GM19328 (cell line): ENCODE results near the gene GOLGA1.
"Not testable (repeated sequence)": the region's sequence is repeated elsewhere in the genome, so short reads cannot be mapped to it uniquely, and the experiment has no call there.

Experiments used
- ATAC-seq: cut with Tn5 transposase; IDR thresholded peaks from one replicate; pipeline ENCODE4 v1.9.1; 2021; ENCODE audit warnings: mild to moderate bottlenecking, moderate library complexity; ENCODE audit not compliant: unreplicated experiment

The GOLGA1 gene

DNA sequence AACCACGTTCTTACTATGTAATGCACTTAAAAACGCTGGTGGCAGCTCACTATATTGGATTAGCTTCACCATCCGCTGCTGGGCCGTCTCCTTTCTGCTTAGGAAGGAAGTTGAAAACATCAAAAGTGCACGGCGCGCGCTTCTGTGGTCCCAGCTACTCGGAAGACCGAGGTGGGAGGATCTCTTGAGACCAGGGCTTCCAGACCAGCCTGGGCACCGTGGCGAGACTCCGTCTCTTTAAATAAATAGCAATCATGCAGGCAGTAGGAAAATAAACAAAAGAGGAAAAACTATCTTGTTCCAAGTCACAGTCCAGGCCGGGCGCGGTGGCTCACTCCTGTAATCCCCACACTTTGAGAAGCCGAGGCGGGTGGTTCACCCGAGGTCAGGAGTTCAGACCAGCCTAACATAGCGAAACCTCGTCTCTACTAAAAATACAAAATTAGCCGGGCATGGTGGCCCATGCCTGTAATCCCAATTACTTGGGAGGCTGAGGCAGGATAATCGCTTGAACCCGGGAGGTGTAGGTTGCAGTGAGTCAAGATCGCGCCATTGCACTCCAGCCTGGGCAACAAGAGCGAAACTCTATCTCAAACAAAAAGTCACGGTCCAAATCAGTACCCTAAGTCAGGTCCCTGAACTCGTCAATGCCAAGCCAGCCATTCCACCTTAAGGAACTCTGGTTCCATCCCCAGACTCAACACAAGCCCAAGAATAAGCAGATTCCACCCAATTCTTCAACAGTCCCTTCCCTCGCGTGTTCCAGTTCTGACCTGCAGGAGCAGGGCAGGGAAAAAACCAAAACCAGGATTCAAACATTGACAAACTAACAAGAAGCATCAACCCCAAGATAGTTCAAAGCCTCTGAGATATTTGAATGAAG lies 1.0 kb upstream of the GOLGA1 start:
- ATAC-seq: peak; percentile 20

DNA sequence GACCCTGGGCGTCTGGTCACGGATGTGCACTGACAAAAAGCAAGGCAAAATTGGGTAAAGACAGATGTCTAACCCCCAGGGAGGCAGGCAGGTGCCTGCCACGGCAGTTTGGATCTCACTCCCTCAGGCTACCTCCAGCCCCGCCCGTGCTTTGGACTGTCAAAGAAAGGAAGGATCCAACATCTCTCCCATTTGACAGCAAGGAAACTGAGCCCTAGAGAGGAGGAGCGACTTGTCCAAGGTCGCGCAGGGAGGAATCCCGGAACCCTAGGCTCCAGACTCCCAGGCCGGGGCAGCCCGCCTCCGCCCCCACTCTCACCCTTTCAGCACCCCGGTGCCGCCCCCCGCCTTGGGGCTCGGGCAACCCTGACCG lies 376 bp downstream of the GOLGA1 start:
- ATAC-seq: peak; percentile 34

DNA sequence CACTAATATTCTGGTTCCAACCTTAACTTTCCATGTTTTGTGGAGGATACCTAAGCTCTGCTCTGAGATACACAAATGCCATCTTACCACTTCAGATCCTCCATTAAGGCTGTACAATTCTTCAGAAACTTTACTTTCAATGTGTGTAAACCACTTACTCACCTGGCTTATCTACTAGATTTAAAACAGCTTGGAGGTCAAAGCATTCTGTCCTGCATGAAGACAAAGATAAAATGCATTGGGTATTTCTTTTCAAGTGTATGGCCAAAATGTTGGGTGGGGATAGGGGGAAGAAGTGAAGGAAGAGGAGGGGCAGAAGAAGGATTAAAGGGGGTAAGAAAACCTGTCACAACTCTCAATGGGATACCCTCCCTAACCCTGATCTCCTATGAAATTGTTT lies 939 bp downstream of the GOLGA1 start:
- no peak for ATAC-seq

DNA sequence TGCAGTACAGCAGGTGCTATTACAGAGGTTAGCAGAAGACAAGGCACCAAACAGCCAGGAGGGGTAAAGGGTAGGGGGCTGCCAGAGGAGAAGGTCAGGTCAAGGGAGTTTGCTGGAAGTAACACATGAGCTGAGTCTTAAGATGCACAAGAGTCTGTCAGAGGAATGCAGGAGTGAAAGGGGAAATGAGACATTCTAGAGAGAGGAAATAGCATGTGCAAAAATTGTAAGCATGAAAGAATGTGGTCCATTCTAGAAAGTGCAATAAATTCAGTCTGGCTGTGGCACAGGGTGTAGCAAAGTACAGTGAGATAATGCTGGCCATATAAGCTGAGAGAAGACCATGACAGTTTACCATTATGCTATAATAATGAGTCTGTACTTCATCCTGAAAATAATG lies 6.6 kb downstream of the GOLGA1 start:
- ATAC-seq: no peak

DNA sequence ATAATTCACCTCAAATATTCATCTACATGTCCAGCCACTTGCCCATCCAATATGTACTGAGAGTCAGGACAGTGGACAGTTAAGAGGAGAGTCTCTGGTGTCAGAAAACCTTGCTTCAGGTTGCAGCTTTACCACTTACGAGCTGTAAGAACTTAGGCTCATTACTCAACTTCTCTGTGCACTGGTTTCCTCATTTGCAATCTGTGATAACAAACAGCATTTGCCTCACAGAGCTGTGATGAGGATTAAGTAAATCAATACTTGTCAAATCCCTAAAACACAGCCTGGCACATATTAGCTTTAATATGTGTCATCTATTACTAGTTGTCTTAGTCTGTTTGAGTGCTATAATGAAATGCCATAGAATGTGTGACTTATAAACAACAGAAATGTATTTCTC lies 8.6 kb downstream of the GOLGA1 start:
- no peak for ATAC-seq

DNA sequence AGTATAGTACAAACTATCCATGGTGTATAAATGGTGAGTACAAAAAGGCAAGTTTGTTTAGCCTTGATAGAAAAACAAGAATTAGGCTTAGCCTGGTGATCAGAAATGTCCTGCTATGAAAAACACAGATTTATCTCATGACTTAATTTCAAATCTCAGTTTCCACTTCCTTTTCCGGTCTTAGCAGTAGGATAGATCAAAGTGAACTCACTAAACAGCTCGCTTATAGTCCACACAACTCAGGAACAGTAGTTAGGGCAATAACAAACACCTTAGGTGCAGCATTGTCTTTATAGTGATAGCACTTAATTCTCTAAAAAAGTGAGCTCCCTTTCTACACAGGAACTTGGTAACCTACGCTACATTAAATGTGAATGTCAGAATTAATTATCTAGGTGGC lies 11.4 kb downstream of the GOLGA1 start:
- no peak for ATAC-seq

DNA sequence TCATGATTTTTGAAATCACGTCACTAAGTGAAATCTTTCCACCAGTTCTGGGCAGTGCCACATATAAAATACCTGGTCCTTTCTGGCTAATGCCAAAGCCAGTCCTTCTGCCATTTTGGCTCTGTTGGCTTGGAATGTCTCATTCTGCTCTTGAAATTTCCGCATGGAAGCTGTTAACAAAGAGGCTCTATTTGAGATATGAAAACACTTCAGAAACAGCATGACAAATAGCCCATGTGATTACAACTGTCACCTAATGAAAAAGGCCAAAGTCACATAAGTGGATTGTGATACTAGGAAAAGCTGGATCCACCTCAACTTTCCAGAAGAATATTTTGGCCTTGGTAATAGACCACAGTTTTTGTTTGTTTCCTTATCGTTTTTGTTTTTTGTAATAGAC lies 12.8 kb downstream of the GOLGA1 start:
- ATAC-seq: no peak

DNA sequence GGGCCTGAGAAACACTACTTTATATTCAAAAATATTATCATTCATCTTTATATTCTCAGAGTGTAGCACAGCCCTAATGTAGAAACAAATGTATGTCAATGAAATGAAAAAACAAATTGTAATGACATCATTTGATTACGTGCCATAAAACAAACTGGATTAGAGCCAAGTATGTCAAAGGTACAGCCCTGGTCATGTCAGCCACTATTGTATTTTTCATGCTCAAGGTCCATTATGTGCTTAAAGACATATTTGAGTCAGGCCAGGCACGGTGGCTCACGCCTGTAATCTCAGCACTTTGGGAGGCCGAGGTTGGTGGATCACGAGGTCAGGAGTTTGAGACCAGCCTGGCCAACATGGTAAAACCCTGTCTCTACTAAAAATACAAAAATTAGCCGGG lies 20.5 kb downstream of the GOLGA1 start:
- ATAC-seq: not testable (repeated sequence)

DNA sequence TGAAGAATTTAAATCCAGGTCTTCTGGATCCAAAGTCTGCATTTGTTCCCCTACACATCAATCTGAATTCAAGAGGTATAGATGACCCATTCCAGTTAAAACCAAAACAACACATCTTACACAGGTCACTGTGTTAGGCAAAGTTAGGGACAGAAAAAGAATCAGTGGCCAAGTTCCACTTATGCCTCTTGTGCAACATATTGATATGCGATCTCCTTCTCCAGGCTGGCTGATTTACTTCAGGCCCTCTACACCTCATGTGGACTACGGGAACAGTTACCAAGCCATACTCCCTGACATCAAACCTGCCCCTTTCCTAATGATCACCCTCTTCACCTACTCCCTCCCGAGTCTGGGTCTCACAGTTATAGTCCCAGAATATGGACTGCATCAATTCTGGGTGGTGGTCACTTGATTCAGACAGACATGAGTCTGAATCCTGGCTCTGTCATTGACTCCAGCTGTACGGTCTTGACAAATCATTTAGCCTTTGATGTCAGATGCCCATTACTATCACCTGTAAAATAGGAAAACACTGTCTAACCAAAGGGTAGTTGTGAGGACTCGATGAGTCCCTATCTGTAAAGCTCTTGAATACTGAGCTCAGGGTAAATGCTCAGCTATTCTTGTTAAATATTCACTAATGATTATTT lies 26.0 kb downstream of the GOLGA1 start:
- no peak for ATAC-seq

DNA sequence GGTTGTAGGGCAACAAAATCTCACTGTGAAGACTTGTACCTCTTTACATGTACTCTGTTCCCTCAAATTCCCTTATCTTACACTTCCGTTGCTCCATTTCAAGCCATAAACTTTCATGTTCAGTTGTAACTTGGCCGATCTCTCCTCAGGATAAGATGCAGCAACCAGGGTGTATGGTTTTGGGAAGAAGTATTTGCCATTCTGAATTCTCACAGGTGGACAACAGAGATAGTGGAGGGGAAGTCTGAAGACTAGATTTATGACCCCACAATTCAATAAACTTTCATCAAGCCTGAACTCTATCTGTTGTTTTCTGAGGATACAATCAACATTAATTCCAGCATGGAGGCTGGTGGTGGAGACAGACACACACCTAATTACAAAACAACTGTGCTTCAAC lies 27.5 kb downstream of the GOLGA1 start:
- ATAC-seq: no peak

DNA sequence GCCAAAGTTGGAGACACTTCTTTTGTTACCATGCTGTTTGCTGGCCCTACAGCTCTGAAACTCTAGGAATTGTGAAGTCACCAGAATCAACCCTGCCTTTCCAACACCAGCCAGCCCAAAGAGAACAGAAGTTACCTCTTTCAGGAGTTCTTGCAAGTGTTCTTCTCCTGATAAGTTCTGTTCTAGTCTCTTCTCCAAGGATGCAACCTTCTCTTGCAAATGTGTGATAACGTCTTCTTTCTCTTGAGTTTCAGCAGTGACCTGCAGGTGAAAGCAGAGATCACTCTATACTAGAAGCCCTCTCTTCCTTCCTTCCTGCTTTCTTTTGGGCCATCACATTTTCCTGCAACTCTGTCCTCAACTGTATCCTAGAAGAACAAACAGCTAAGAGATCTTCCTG lies 29.1 kb downstream of the GOLGA1 start:
- no peak for ATAC-seq

DNA sequence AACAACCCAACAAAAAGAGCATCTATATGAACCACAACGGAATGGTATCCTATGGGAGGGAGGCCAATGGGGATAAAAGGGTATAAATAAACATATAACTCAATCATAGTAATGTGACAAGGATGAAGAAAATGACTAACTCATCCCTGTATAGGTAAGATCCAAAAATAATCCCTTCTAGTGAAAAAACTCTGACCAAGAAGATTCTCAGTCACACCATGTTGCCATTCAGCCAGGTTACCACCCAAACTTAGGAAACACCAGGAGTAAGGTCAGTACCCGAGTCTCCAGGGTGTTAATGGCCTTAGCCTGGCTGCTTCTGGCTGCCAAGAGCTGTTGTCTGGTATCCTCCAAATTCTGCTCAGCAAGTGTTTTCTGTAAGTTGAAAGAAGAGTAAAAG lies 32.8 kb downstream of the GOLGA1 start:
- no peak for ATAC-seq

DNA sequence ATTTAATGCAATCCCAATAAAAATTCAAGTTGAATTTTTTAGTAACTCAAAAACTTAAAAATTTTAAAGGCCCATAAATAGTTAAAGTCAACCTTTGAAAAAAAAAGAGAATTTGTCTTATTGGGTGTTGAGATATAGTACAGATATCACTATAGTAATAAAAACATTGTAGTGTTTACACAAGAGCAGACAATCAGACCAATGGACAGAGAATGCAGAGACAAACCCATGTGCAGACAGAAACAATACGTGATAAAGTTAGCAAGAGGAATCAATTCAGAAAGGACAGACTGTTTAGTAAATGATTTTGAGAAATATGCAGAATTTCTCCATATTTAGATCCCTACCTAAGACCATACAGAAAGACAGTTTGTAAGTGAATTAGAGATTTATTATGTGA lies 33.9 kb downstream of the GOLGA1 start:
- ATAC-seq: no peak

DNA sequence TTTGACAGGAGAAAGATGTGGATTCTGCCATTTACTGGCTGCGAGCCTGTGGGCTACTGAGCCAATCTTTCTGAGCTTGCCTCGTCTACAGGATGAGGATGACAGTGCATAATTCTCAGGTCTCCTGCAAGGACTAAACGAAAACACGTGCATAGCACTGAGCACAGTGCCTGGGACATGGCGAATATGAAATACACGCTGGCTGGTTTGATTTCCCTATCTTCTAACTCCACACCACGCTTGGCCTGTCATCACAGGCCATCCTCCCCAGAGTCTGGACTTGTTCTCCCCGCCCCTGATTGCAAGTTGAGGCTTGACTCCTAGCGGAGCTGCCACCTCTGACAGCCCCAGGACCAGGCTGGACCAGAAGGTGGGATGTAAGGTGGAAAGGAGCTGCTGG lies 41.0 kb downstream of the GOLGA1 start:
- ATAC-seq: no peak

DNA sequence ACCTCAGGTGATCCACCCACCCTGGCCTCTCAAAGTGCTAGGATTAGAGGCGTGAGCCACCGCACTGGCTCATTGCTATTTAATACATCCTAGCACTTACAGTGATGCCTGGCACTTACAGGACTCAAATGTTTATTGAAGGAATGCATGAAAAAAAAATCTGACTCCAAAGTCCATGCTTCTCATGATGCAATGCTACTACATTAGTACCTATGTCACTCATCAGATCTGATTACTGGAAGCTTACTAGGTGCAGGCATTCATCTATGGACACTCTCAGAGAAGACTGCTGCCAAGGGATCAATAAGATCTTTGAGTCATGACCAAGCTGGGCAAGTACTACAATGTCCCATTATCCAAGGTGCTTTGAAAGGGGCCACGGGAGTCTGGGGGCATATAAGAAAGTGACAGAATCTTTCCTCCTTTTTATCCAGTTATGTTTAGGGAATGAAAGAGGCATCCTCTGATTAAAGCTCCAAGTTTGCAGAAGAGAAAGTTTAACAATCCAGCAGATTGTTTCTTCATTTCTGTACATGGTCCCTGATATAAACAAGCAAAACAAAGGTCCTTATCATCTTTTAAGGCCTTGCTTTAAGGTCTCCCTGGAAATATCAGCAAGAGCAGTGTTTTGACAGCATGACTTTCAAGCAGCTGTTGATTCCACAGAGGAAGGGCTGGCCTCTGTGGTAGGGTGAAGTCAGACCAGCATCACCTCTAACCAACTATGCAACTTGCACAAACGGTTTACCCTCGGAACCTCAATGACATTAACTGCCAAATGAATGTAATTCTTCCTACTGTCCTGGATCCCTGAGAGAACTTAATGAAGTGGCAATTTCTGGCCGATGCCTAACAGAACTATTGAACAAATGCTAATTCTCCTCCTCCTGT lies 43.1 kb downstream of the GOLGA1 start:
- no peak for ATAC-seq

DNA sequence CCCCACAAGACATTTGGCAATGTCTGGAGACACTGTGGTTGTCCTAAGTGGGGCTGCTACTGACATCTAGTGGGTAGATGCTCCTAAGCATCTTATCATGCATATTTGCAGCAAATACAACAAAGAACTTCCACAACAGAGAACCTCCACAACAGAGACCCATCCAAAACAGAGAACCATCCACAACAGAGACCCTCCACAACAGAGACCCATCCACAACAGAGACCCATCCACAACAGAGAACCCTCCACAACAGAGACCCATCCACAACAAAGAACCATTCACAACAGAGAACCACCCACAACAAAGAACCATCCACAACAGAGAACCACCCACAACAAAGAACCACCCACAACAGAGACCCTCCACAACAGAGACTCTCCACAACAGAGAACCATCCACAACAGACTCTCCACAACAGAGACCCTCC lies 46.1 kb downstream of the GOLGA1 start:
- no peak for ATAC-seq

DNA sequence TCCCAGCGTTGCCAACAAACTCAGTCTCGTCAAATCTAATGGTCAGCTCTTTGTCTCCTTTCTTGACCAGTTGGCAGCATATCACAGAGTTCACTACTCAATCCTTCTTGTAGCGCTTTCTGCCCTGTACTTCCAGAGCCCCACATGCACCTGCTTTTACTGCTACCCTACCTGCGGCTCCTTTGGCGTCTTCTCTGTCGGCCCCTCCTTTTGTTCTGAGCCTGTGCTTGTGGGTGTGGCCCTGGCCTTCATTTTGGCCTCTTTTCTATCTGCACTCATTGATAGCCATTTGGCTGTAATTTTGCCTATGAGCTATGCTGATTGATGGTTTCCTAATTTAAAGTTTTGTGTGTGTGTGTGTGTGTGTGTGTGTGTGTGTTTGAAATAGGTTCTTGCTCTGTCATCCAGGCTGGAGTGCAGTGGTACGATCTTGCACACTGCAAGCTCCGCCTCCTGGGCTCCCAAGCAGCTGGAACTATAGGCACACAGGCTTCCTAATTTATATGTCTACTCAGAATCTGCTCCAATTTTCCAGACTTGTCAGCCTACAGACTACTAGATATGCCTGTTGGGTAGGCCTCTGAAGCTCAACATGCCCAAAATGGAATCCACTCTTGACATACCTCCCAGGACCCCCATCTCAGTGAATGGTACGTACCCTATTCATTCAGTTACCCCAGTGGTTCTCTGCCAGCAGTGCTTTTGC lies 46.7 kb downstream of the GOLGA1 start:
- ATAC-seq: no peak

DNA sequence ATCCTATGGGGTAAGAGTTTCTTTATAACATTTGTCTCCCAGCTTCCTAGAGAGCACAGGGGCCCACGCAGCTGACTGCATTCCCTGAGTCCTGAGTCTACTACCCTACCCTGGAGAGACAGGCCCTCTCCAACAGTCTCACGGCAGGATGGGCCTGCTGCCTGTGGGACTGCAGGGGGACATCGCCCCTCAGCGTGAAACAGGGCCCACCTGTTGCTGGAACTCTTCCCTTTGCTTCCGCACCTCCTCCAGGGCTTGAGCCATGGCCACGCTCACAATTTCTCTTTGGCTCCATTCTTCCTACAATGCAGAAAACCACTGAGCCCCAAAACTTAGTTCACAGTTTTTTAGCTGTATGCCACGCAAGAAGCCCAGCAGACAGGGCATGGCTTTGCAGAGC lies 50.7 kb downstream of the GOLGA1 start:
- no peak for ATAC-seq

DNA sequence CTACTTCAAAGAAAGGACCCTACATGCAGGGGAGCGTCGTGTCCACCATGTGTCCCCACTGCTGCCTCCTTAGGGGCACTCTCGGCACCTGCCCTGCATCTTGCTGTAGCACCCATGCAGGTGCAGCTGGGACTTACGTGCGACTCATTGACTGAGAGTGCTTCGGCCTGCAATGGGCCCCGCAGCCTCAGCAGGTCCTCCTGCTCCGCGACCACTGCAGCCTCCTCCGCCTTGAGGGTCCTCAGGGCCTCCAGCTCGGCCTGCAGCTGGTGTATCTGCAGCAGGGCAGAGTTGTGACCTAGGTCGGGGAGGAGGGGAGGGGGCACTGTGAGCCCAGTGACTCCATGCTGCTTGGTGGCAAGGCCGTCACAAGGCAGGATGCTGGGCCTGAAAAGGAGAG lies 51.9 kb downstream of the GOLGA1 start:
- ATAC-seq: no peak

DNA sequence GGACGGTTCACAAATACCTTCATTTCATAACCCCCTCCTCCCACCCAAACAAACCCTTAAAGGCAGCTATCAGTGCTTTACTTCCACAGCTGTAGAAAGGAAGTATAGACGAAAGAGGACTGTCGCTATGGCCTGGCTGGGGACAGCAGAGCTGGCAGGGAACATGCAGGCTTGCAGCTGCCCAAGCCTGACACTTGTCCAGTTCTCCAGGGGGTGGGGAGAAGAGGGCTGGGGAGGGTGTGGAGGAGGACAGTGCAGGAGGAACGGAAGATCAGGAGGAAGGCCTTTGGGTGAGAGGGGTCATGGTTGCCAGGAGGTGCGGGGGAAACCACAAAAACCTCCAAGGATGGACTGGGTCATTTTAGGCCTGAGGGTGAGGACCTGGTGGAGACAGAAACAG lies 53.1 kb downstream of the GOLGA1 start:
- no peak for ATAC-seq
